HG02840 (cell line): Measurements from ENCODE around the gene ITPR1.

Source experiments
- ATAC-seq: cut with Tn5 transposase; IDR thresholded peaks from one replicate; pipeline ENCODE4 v1.9.1; 2021; ENCODE audit warnings: mild to moderate bottlenecking, moderate library complexity, moderate number of reproducible peaks; ENCODE audit not compliant: unreplicated experiment, low FRiP score

The ITPR1 gene

DNA sequence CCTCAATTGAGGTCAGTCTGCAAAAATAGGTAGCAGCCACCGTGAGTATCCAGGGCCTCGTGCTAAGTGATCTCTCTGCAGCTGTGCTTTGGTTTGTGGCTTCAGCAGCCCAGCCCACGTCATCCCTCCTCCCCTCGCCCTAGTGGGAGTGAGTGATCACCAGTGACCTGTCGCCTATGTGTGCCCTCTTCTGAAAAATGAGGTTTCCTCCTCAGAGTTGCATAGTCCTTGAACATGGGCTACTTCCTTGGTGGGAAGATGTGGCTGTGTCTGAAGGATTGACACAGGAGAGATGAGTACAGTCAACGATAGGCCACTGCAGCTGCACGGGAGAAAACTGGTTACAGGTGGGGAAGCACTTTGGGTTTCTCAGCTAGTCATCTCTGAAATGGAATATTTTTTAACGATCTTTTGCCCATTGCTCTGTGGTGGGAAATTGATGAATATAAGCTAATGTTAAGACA lies 341.3 kb downstream of the ITPR1 start:
- peak; percentile 57 for ATAC-seq

DNA sequence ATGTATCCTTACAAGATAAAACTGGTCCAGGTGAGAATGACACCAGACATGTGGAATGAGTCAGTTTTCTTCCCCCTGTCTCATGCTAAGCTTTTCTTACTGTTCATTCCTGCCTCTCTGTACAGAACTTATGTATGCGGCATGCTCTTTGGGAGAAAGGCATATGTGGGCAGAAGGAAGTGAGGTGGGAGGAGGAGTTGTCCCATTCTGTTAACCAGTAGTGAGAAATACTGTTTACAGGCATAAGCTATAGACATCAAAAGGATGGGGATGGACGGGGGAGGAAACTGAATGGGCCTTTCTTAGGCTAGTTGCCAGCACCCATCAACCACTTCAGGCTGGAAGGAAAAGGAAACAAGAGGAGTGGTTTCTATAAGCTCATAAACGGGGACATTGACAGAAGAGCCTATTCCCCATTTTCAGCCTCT lies 342.5 kb downstream of the ITPR1 start:
- ATAC-seq: no peak

GRCh38 chr3:4836516-4836915 lies 343.4 kb downstream of the ITPR1 start:
- ATAC-seq: no peak

GRCh38 chr3:4837374-4837930 lies 344.3 kb downstream of the ITPR1 start:
- no peak for ATAC-seq

GRCh38 chr3:4838621-4839022 lies 345.5 kb downstream of the ITPR1 start:
- ATAC-seq: no peak

- no peak for ATAC-seq
Measured at GRCh38 chr3:4839278-4839677, 346.1 kb downstream of the ITPR1 start.

GRCh38 chr3:4841225-4841624 lies 348.1 kb downstream of the ITPR1 start:
- ATAC-seq: no peak

DNA sequence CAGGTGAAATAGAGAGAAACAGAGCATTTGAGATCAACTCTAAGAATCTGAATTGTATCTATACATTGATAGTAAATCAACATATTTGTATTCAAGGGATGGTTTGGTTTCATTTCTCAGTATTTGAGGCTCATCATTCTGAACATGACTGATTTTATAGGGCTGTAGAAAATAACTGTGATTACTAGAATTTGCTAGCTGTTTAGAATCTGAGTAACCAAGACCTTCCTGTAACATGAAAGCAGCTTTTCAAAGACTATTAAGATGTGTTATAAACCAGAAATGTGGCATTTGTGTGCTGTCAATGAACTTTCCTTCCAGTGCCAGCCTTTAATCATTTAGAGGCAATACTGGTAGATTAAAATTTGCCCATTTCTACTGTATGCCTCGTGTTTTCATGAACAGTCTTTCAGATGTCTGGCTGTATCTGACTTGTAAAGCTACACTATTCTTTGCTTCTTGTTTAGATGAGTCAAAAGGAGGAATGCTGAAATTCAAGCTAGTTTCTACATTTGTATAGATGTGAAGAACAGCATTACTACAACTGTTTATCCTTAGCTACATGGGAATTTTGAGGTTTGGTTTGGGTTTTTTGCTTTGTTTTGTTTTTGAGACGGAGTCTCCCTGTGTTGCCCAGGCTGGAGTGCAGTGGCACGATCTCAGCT lies 348.8 kb downstream of the ITPR1 start:
- ATAC-seq: no peak

DNA sequence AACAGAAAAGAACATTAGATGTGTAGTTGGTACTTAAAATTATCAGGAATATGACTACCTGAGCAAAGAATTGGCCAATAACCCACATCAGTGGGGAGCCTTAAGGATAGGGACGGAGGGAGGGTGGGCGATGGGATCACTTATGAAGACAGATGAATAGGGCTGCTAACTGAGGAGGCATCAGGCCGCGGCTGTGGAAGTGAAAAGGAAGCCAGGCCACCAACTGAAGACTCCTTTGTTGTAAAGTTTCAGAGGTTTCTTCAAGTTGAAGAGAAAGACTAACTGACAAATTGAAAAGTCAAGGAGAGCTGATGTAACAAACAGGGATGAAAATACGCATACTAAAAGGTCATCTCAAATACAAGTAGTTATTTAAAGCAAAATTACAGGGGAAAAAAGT lies 350.5 kb downstream of the ITPR1 start:
- ATAC-seq: no peak

DNA sequence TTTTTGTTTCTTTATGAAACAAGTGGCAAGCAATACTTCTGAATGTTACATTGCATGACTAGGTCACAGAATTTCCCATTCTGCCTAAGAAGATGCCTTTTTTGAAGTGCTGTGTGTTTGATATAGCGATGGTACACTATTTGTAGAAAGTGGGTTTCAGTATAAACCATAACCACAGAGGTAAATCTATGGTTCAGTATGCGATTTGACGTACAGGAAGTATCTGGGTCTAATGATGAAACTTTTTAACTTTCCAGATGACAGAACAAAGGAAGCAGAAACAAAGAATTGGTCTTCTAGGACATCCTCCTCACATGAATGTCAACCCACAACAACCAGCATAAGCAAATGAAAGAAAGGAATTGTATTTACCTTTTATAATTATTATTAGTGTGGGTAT lies 352.7 kb downstream of the ITPR1 start:
- peak; percentile 58 for ATAC-seq

GRCh38 chr3:4846543-4846942 lies 353.4 kb downstream of the ITPR1 start:
- ATAC-seq: no peak

DNA sequence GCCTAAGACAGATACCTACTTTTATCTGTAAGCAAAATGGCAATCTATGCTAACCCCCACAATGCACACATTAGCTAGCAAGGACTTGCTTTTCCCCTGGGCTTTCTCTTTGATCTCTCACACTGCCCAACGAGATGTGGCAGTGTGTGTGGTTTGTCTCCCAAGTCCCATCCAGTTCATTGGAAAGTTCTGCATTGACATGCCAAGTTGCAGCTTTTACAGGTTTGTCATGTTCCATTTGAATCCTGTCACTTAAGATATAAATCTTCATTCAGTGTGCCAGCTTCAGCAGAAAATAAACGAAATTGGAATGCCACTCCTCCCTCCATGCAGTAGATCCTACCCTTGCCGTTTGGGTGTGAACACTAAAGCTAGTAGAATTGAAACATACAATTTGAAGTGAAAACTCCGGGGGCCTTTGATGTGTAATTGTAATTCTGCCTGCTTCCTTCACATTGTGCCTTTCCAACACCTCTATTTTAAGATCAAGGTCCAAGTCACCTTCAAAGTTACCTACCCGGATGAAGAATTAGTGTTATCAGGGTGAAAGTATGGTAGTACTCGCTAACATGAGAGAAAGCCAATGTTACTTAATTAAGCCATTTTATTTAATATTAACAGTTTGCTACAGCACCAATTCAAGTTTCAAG lies 355.2 kb downstream of the ITPR1 start:
- ATAC-seq: no peak

- ATAC-seq: no peak
Measured at GRCh38 chr3:4849136-4849535, 356.0 kb downstream of the ITPR1 start.

DNA sequence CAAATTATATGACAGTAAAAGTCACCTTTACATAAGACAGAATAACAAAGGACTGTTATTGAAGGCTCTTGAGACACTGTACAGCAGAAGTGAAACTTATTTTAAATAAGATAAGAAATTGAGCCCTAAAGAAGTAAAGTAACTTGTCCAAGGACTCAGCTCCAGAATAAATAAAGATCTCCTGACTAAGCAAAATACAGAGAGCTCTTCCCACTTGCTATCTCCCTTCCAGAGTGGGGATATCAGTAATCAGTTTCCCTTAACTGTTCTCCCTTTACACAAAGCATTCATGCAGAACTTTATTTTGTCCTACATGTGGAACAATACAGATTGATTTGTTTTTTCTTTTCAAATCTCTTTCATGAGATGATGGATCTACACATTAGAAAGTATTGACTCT lies 356.6 kb downstream of the ITPR1 start:
- ATAC-seq: no peak

DNA sequence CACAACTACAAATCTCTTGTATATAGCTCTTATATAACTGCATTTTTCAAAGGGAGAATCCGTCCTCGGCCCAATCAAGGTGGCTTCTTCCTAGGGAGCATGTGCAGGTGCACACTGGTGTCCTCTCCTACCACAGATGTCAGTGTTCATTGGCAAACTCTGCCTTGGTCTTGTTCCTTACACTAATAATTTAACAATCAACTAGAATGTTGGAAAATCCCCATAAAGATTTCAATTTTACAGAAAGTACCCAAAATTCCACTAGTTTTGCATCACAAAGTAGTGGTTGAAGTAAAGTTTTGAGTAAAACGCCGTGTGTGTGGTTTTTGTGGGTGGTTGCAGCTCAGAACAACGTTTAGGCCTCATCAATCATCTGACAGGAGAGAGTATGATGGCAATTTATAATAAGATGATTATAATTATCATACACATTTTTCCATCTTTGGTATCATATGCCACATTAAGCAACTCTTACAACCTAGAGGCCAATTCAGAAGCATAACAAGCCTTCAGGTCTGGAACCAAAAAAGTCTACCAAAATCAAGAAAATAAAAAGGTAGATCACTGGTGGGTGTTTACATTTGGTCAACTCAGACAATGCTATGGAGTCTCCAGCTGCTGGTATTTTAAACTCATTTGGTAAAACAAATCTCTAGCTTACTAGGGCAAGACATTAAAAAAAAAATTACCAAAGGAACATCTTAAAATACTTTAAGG lies 357.2 kb downstream of the ITPR1 start:
- ATAC-seq: peak; percentile 52

GRCh38 chr3:4850928-4851265 lies 357.7 kb downstream of the ITPR1 start:
- peak; percentile 47 for ATAC-seq

GRCh38 chr3:4852780-4853748 lies 359.9 kb downstream of the ITPR1 start:
- ATAC-seq: no peak

GRCh38 chr3:4853749-4854140 lies 360.6 kb downstream of the ITPR1 start:
- ATAC-seq: no peak

DNA sequence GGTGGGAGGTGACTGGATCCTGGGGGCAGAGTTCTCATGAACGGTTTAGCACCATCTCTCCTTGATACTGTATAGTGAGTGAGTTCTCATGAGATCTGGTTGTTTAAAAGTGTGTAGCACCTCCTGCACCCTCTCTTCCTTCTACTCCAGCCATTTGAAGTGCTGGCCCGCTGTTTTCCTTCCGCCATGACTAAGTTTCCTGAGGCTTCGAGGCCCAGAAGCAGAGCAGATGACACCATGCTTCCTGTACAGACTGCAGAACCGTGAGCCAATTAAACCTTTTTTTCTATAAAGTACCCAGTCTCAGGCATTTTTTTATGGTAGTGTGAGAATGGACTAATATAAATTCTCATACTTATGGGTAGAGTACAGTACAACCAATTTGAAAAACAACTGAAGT lies 362.5 kb downstream of the ITPR1 start:
- ATAC-seq: no peak

DNA sequence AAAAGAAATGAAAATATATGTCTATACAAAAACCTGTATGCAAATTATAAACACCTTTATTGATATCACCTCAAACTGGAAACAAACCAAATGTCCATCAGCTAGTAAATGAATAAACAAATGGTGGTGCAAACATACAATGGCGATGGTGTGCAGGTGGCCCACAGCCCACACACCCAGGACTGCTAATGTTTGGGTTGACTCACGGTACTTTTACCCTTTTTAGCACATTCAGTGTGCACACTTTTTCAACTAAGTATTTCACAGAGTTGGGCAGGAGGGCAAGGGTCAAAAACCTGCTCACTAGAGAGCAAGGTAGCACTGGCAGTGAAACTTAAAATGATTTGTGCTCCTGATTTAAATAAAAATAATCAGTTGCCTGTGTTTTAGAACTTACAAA lies 363.0 kb downstream of the ITPR1 start:
- no peak for ATAC-seq
